PC-9 (cell line): ENCODE measurements around the gene ZFHX3. TPM values are rescaled to one million over a fixed set of nuclear protein-coding genes. Genes with fewer than 3 reads are reported as not detected.

Experiments used
- BruUV-seq: library from RNA; stranded (reverse); fragments of 400-500 nt; replicated peaks from 2 replicates; lab custom pipeline; 2021; lab: Mats Ljungman, UMichigan
- CTCF ChIA-PET: fragments of 300-600 bp; sonication (Branson Sonifier 250); formaldehyde crosslinking; loops from one replicate; lab custom pipeline; 2022; ENCODE audit warnings: antibody characterized with exemption; lab: Charles Lee
- POLR2A ChIA-PET: fragments of 300-600 bp; sonication (Branson Sonifier 250); formaldehyde crosslinking; loops from one replicate; lab custom pipeline; 2022; ENCODE audit warnings: antibody characterized with exemption; ENCODE audit not compliant: unreplicated experiment; lab: Charles Lee
- DNase-seq, 2 experiments: peaks; one replicate each; pipeline versions ENCODE4 v3.0.0 to v3.0.0-alpha.2; 2015 to 2022; ENCODE audit warnings: mixed read lengths in 1 of 2
- H2AFZ ChIP-seq: fragments of 200-600 bp; sonication (generic); 2 replicates; pipeline ENCODE4 v1.8.1; 2017; ENCODE audit warnings: antibody characterized with exemption
- H3F3A ChIP-seq: fragments of 200-600 bp; sonication (generic); 2 replicates; pipeline ENCODE4 v1.8.1; 2017; ENCODE audit warnings: antibody characterized with exemption, mild to moderate bottlenecking, low read depth; ENCODE audit not compliant: insufficient read depth
- H3K27ac ChIP-seq: fragments of 200-600 bp; sonication (generic); 2 replicates; pipeline ENCODE4 v1.6.1; 2016; ENCODE audit warnings: mixed run types
- H3K27me3 ChIP-seq: fragments of 200-600 bp; sonication (generic); 2 replicates; pipeline ENCODE4 v1.6.1; 2016; ENCODE audit warnings: low read depth, mixed run types; ENCODE audit not compliant: insufficient read depth
- H3K36me3 ChIP-seq: fragments of 200-600 bp; sonication (generic); 2 replicates; pipeline ENCODE4 v1.6.1; 2016; ENCODE audit warnings: low read depth, mixed run types
- H3K4me1 ChIP-seq: fragments of 200-600 bp; sonication (generic); replicated peaks from 2 replicates; pipeline ENCODE4 v1.6.1; 2016; ENCODE audit warnings: mixed run types; ENCODE audit not compliant: insufficient read depth
- H3K4me2 ChIP-seq: fragments of 200-600 bp; sonication (generic); 2 replicates; pipeline ENCODE4 v1.6.1; 2017; ENCODE audit warnings: mixed run types
- H3K4me3 ChIP-seq: fragments of 200-600 bp; sonication (generic); 2 replicates; pipeline ENCODE4 v1.6.1; 2016; ENCODE audit warnings: mixed run types
- H3K79me2 ChIP-seq: fragments of 200-600 bp; sonication (generic); 2 replicates; pipeline ENCODE4 v1.6.1; 2017; ENCODE audit warnings: low read depth, mixed run types
- H3K9me2 ChIP-seq: fragments of 200-600 bp; sonication (generic); 2 replicates; pipeline ENCODE4 v1.8.1; 2017; ENCODE audit warnings: mild to moderate bottlenecking; ENCODE audit not compliant: insufficient read depth
- H3K9me3 ChIP-seq: fragments of 200-600 bp; sonication (generic); 2 replicates; pipeline ENCODE4 v1.8.1; 2016; ENCODE audit warnings: low read depth; ENCODE audit not compliant: insufficient read depth
- H4K20me1 ChIP-seq: fragments of 200-600 bp; sonication (generic); 2 replicates; pipeline ENCODE4 v1.8.1; 2017; ENCODE audit not compliant: insufficient read depth
- EZH2 ChIP-seq: fragments of 200-600 bp; sonication (generic); IDR thresholded peaks from 2 replicates; pipeline ENCODE4 v1.8.0; 2017; ENCODE audit warnings: antibody characterized with exemption, low read depth
- intact Hi-C: fragments of 100-400 bp; cut with micrococcal nuclease; formaldehyde crosslinking; loops from one replicate; pipeline ENCODE4 v1.10.0; 2022; ENCODE audit not compliant: unreplicated experiment
- total RNA-seq: library from RNA; stranded (reverse); gene quantifications from 2 replicates; pipeline ENCODE4 v1.2.3, GENCODE V29; 2021
- TF ChIP-seq, protein P1 (sequence below): fragments of 200-600 bp; sonication (generic); conservative IDR thresholded peaks from 2 replicates; pipeline ENCODE4 v1.6.1; 2017; ENCODE audit warnings: mixed run types, antibody characterized with exemption, mild to moderate bottlenecking, moderate library complexity

ZFHX3 gene
- total RNA-seq, 1 experiment from 2014 or later: 23.1 TPM

DNA sequence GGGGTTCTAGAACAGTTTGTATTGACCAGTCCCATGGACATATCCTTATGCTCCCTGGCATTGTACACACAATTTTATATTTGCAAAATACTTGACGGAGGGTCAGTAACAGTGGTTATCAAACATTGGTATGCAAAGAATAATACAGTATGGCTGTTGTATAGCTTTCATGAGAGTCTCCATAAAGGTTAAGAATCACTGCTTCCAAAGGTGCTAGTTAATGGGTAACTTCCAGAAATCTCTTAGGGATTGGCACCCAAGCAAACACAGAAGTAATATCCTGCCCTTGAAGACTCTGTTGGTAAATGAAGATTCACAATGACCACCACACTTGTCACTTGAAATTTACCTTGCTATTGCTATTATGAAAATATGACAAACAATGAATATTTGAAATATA lies 239.2 kb downstream of the ZFHX3 start:
- H3K36me3 ChIP-seq: peaks cover 10% of the 10 kb centered on the region; the same call in 1 of the 2 replicates
- no peak overlapping the region for H3K27ac ChIP-seq
- intact Hi-C loops: no loop called here
- no peak overlapping the region for H3K4me2 ChIP-seq
- DNase-seq: no peak
- no peaks in the 10 kb centered on the region for H4K20me1 ChIP-seq
- TF ChIP-seq, protein P1, sequence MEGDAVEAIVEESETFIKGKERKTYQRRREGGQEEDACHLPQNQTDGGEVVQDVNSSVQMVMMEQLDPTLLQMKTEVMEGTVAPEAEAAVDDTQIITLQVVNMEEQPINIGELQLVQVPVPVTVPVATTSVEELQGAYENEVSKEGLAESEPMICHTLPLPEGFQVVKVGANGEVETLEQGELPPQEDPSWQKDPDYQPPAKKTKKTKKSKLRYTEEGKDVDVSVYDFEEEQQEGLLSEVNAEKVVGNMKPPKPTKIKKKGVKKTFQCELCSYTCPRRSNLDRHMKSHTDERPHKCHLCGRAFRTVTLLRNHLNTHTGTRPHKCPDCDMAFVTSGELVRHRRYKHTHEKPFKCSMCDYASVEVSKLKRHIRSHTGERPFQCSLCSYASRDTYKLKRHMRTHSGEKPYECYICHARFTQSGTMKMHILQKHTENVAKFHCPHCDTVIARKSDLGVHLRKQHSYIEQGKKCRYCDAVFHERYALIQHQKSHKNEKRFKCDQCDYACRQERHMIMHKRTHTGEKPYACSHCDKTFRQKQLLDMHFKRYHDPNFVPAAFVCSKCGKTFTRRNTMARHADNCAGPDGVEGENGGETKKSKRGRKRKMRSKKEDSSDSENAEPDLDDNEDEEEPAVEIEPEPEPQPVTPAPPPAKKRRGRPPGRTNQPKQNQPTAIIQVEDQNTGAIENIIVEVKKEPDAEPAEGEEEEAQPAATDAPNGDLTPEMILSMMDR: no peak
- no peak for TF ChIP-seq EZH2
- ChIA-PET POLR2A (no interaction called here), CTCF (no interaction called here)
- H3K79me2 ChIP-seq: no peaks in the 10 kb centered on the region
- H3K9me3 ChIP-seq: no peaks in the 10 kb centered on the region
- H3K4me3 ChIP-seq: no peak overlapping the region
- H3K9me2 ChIP-seq: no peaks in the 10 kb centered on the region; the same call in 1 of the 2 replicates
- H2AFZ ChIP-seq: no peak overlapping the region
- no TSS peak for BruUV-seq
- no peaks in the 10 kb centered on the region for H3K4me1 ChIP-seq
- no peaks in the 10 kb centered on the region for H3K27me3 ChIP-seq
- H3F3A ChIP-seq: no peaks in the 10 kb centered on the region

DNA sequence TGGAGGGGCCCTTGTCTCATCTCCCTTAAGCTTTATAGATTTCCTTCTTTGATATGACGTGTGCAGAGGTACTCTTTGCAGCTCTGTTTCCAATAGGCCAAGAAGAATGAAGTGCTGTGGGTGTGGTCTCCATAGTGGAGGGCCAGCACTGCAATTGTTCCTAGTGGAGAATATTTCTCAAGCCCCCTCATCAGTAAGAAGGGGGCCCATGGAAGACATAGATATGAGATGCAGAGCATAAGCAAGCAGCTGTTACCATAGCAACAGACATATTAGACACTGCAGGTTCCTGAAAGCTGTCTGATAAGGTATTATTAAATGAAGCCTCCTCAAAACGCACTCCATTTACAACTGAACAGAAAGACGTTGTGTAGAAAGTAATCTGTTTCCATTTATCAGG lies 240.7 kb downstream of the ZFHX3 start:
- intact Hi-C loops: no loop called here
- no peak overlapping the region for H3K27ac ChIP-seq
- BruUV-seq: no TSS peak
- H3K4me1 ChIP-seq: no peaks in the 10 kb centered on the region
- H3F3A ChIP-seq: no peaks in the 10 kb centered on the region
- no peaks in the 10 kb centered on the region for H3K79me2 ChIP-seq
- no peaks in the 10 kb centered on the region for H3K27me3 ChIP-seq
- H3K9me2 ChIP-seq: no peaks in the 10 kb centered on the region; the same call in 1 of the 2 replicates
- ChIA-PET CTCF (no interaction called here), POLR2A (no interaction called here)
- H3K36me3 ChIP-seq: peaks cover 10% of the 10 kb centered on the region; the same call in 1 of the 2 replicates
- H3K4me2 ChIP-seq: no peak overlapping the region
- H2AFZ ChIP-seq: no peak overlapping the region
- TF ChIP-seq EZH2: no peak
- TF ChIP-seq, protein P1: no peak
- H3K4me3 ChIP-seq: no peak overlapping the region
- H4K20me1 ChIP-seq: no peaks in the 10 kb centered on the region
- no peak for DNase-seq
- H3K9me3 ChIP-seq: no peaks in the 10 kb centered on the region

DNA sequence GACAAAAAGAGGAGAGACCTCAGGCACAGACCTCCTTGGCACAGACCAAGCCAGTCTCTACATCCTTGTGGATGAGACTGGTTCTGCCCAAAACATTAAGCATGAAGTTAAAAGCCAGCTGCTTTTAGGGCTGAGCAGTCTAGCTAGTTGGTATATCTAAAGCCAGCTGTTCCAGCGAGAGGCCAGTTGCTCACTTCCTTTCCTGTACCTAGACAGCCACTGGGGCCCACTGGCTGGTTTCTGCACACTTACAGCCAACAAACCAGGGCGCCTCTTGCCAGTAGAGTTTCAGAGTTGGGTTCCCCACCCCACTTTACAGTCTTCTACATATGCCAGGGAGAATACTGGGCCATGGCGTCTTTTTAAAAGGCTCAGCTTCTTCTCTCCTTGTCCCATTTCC lies 242.4 kb downstream of the ZFHX3 start:
- Histone ChIP-seq H3K36me3 (peaks cover 5% of the 10 kb centered on the region; the same call in 1 of the 2 replicates), H3K9me2 (no peaks in the 10 kb centered on the region; the same call in 1 of the 2 replicates), H3K4me3 (no peak overlapping the region), H3K79me2 (no peaks in the 10 kb centered on the region), H4K20me1 (no peaks in the 10 kb centered on the region), H3K27ac (no peak overlapping the region), H3K9me3 (no peaks in the 10 kb centered on the region), H3K4me2 (no peak overlapping the region), H3F3A (no peaks in the 10 kb centered on the region), H2AFZ (no peak overlapping the region), H3K27me3 (no peaks in the 10 kb centered on the region), H3K4me1 (no peaks in the 10 kb centered on the region)
- no TSS peak for BruUV-seq
- ChIA-PET POLR2A (no interaction called here), CTCF (no interaction called here)
- TF ChIP-seq, protein P1: no peak
- TF ChIP-seq EZH2: no peak
- intact Hi-C loops: no loop called here
- DNase-seq: no peak
